HL-60/S4 treated with phorbol 12-myristate 13-acetate at 8.2 ng/mL for 4 days and 3 days (cell line): Measurements from ENCODE around the gene CLDN22.

Source experiments
- in situ Hi-C: fragments of 300-500 bp; cut with MboI; formaldehyde crosslinking; loops from 2 replicates; pipeline ENCODE4 v1.15.0; 2022; ENCODE audit warnings: low sequenced_read_pairs

CLDN22 gene

DNA sequence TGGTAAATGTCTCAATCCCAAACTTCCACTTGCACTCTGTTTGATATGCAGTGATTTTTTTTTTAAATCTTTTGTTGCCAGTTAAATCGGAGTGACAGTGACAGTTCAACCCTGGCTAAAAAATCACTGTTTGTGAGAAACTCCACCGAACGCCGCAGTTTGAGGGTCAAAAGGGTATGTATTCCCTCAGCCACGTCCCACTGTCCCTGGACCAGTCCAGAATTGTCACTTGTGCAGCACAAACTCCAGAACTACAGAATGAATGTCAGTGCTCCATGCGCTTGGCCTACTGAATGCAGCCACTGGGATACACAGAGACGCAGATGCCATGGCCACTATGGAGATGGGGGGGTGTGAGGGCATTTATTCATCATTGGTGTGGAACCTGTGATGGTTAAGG, 34.2 kb downstream of the CLDN22 start:
- in situ Hi-C loops, result no loop called here

DNA sequence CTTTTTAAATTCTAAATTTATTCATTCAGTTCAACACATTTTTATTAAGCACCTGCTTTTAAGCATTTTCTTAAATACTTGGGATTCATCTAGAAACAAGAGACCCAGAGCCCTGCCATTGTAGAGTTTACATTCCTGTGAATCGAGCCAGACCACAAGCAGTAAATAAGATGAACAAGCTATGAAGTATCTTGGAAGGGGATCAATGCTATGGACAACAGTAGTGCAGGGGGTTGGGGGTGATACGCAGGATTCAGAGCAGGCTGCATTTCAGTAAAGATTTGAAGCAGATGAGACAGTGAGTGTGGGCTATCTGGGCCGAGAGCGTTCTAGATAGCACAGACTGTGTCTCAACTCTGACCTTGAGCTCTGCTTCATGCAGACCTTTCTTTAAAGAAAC, 35.1 kb downstream of the CLDN22 start:
- in situ Hi-C loops, result no loop called here

DNA sequence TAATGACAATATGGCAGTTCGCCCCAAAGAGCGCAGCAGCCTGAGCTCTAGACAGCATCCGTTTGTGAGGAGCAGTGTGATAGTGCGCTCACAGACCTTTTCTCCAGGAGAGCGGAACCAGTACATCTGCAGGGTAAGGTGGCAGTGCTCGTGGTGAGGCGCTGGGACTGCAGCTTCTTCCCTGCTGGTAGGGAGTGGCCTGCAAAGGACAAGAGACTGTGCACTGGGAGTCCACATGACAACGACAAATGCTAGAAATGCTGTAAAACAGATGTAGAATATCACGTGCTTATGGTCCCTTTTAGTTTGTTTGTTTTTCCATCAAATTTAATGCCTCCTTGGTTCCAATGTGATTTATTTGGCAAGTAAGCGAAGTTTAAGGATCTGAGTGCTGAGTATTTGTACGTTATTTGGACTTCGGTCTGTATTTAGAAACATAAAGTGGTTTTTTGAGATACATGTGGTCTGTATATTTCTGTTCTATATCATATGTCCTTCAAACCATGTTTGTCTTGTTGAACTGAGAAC, 35.8 kb downstream of the CLDN22 start:
- in situ Hi-C loops, result no loop called here

DNA sequence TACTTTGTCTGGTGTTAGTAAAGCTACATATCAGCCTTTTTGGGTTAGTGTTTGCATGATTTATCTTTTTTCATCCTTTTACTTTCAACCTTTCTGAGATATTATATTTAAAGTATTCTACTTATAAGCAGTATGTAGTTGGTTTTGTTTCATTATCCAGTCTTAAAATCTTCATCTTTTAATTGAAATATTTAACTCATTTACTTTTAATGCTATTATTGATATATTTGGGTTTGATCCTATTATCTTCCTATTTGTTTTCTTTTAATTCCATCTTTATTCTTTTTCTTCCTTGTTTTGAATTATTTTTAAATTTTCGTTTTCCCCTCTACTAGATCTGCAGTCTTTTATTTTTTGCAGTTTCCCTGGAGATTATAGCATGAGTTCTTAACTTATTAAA, 44.0 kb downstream of the CLDN22 start:
- in situ Hi-C loops, result no loop called here

DNA sequence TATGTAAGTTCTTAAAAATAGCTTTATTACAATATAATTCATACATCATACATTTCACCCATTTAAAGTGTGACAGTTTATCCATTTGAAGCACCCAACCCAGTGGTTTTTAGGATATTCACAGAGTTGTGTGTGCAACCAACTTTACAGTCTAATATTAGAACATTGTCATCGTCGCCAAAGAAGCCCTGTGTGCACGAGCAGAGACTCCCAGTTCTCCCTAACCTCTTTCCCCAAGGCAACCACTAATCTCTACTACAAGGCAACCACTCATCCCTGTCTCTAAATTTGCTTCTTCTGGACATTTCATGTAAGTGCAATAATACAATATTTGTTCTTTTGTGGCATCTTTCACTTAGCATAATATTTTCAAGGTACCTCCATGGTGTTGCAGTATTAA, 47.7 kb downstream of the CLDN22 start:
- in situ Hi-C loops, result no loop called here

DNA sequence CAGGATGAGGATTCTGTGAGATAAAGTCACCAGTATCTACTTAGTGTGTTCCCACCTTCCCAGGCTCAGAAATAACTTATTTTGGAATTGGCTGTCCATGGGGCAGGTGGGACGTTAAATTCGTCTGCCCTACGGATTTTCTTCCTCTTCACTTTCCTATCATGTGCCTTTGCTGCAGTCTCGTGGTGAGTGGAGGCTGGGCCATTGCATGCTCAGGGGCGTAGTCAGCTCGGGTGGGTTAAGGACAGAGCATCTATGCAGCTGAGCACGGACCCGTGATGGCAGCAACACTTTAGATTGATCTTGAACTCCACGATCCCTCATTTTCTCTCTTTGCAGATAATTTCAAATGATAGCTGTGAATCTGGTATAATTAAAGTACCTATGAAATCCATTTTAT, 51.5 kb downstream of the CLDN22 start:
- in situ Hi-C loops, result no loop called here
